Measurements from ENCODE around the gene CDKAL1. TPM values are rescaled to one million over a fixed set of nuclear protein-coding genes. Genes with fewer than 3 reads are reported as not detected.
A peak's percentile ranks its signal among the peaks of the same experiment; 100 is the strongest.
"Not testable (repeated sequence)": the region's sequence is repeated elsewhere in the genome, so short reads cannot be mapped to it uniquely, and the experiment has no call there.

CDKAL1 gene
- total RNA-seq, 1 experiment from 2014 or later: 20.6 TPM

DNA sequence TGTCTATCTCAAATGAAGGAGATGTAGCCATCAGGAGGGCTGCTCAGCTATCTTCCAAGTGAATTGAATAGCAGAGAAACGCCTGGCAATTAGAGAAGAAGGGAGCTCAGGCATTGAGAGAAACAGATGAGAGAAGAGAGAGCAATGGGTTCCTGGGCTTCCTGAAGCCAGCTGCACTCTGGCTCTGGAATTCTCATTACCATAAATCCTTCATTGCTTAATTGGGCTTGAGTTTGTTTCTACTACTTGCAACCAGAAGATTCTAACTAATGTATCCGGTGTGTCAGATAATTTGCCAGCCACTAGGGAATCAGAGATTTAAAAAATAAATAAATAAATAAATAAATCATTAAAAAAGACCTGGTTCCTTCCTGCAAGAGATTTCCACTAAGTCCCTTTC is 25.0 kb upstream of the CDKAL1 start:
- Mint-ChIP-seq H3K9me3 (no peaks in the 10 kb centered on the region), H3K36me3 (no peaks in the 10 kb centered on the region), H3K27me3 (ENCODE audit: low read depth) (no peaks in the 10 kb centered on the region), H3K4me3 (no peak overlapping the region), H3K27ac (no peak overlapping the region), H3K4me1 (peaks cover 23% of the 10 kb centered on the region)
- CTCF ChIA-PET: interaction anchor here (1.0 kb wide), 1 partner anchor 105 kb away, joined by 3 read pairs; no protein-coding TSS in a partner anchor
- ATAC-seq (peak; percentile 32; the same call in 1 of the 2 replicates), DNase-seq (ENCODE audit: low spot score) (no peak)
- POLR2A ChIA-PET: interaction anchor here (0.6 kb wide), 1 partner anchor 1156 kb away, joined by 3 read pairs; no protein-coding TSS in a partner anchor
- TF ChIP-seq MXD4 (CRISPR knock-in tag; IDR thresholded peaks at IDR 0.05; ENCODE audit: borderline replicate concordance): no peak

DNA sequence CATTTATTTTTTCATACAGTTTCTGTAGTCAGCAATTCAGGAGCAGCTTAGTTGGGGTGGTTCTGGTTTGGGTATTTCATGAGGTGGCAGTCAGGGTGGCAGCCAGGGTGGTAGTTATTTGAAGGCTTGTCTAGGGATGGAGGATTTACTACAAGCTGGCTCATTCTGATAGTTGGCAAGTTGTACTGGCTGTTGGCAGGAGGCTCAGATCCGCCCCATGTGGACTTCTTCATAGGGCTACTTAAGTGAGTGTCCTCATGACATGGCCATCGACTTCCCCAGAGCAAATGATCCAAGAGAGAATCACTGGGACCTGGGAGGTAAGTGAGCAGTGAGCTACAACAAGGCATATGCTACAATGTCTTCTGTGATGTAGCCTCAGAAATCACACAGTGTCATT is 22.4 kb upstream of the CDKAL1 start:
- Mint-ChIP-seq H3K4me3 (no peak overlapping the region), H3K4me1 (peaks cover 23% of the 10 kb centered on the region), H3K9me3 (no peaks in the 10 kb centered on the region), H3K36me3 (no peaks in the 10 kb centered on the region), H3K27ac (no peak overlapping the region), H3K27me3 (ENCODE audit: low read depth) (no peaks in the 10 kb centered on the region)
- DNase-seq (ENCODE audit: low spot score): no peak
- no peak for ATAC-seq
- TF ChIP-seq ZNF317 (CRISPR knock-in tag; IDR thresholded peaks at IDR 0.05; ENCODE audit: borderline replicate concordance, low read depth): no peak
- no peak for TF ChIP-seq CREM (CRISPR knock-in tag; IDR thresholded peaks at IDR 0.05)
- TF ChIP-seq, protein P1, sequence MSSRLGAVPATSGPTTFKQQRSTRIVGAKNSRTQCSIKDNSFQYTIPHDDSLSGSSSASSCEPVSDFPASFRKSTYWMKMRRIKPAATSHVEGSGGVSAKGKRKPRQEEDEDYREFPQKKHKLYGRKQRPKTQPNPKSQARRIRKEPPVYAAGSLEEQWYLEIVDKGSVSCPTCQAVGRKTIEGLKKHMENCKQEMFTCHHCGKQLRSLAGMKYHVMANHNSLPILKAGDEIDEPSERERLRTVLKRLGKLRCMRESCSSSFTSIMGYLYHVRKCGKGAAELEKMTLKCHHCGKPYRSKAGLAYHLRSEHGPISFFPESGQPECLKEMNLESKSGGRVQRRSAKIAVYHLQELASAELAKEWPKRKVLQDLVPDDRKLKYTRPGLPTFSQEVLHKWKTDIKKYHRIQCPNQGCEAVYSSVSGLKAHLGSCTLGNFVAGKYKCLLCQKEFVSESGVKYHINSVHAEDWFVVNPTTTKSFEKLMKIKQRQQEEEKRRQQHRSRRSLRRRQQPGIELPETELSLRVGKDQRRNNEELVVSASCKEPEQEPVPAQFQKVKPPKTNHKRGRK (CRISPR knock-in tag; IDR thresholded peaks at IDR 0.05; ENCODE audit: borderline replicate concordance): no peak
- no peak for TF ChIP-seq IRF2 (CRISPR knock-in tag; IDR thresholded peaks at IDR 0.05; ENCODE audit: borderline replicate concordance, low read depth)
- no peak for TF ChIP-seq NR3C1 (CRISPR knock-in tag; conservative IDR thresholded peaks at IDR 0.05; ENCODE audit: low read depth)
- no peak for TF ChIP-seq OVOL2 (CRISPR knock-in tag; IDR thresholded peaks at IDR 0.05; ENCODE audit: borderline replicate concordance)
- TF ChIP-seq GTF2I (CRISPR knock-in tag; conservative IDR thresholded peaks at IDR 0.05): no peak
- TF ChIP-seq, protein P2, sequence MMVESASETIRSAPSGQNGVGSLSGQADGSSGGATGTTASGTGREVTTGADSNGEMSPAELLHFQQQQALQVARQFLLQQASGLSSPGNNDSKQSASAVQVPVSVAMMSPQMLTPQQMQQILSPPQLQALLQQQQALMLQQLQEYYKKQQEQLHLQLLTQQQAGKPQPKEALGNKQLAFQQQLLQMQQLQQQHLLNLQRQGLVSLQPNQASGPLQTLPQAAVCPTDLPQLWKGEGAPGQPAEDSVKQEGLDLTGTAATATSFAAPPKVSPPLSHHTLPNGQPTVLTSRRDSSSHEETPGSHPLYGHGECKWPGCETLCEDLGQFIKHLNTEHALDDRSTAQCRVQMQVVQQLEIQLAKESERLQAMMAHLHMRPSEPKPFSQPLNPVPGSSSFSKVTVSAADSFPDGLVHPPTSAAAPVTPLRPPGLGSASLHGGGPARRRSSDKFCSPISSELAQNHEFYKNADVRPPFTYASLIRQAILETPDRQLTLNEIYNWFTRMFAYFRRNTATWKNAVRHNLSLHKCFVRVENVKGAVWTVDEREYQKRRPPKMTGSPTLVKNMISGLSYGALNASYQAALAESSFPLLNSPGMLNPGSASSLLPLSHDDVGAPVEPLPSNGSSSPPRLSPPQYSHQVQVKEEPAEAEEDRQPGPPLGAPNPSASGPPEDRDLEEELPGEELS (CRISPR knock-in tag; IDR thresholded peaks at IDR 0.05): no peak
- no peak for TF ChIP-seq KAT7 (CRISPR knock-in tag; IDR thresholded peaks at IDR 0.05; ENCODE audit: borderline replicate concordance)
- TF ChIP-seq ZNF138 (CRISPR knock-in tag; conservative IDR thresholded peaks at IDR 0.05): no peak
- no peak for TF ChIP-seq FOXP1 (CRISPR knock-in tag; IDR thresholded peaks at IDR 0.05; ENCODE audit: borderline replicate concordance)
- TF ChIP-seq CREB1 (CRISPR knock-in tag; IDR thresholded peaks at IDR 0.05): no peak
- TF ChIP-seq SMAD4 (CRISPR knock-in tag; IDR thresholded peaks at IDR 0.05): no peak
- TF ChIP-seq ZNF423 (CRISPR knock-in tag; IDR thresholded peaks at IDR 0.05): no peak
- no peak for TF ChIP-seq RELA (CRISPR knock-in tag; IDR thresholded peaks at IDR 0.05; ENCODE audit: borderline replicate concordance)
- TF ChIP-seq MXD4 (CRISPR knock-in tag; IDR thresholded peaks at IDR 0.05; ENCODE audit: borderline replicate concordance): no peak
- no peak for TF ChIP-seq RORB (CRISPR knock-in tag; IDR thresholded peaks at IDR 0.05)
- ChIA-PET POLR2A (no interaction called here), CTCF (no interaction called here)

DNA sequence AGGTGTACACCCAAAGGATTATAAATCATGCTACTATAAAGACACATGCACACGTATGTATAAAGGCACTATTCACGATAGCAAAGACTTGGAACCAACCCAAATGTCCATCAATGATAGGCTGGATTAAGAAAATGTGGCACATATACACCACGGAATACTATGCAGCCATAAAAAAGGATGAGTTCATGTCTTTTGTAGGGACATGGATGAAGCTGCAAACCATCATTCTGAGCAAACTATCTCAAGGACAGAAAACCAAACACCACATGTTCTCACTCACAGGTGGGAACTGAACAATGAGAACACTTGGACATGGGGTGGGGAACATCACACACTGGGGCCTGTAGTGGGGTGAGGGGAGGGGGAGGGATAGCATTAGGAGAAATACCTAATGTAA is 9.0 kb upstream of the CDKAL1 start:
- POLR2A ChIA-PET; ATAC-seq; DNase-seq (ENCODE audit: low spot score); H3K4me3 Mint-ChIP-seq; H3K27me3 Mint-ChIP-seq (ENCODE audit: low read depth); H3K27ac Mint-ChIP-seq; H3K36me3 Mint-ChIP-seq; CTCF ChIA-PET; H3K9me3 Mint-ChIP-seq: not testable (repeated sequence)
- peaks cover 25% of the 10 kb centered on the region for H3K4me1 Mint-ChIP-seq

DNA sequence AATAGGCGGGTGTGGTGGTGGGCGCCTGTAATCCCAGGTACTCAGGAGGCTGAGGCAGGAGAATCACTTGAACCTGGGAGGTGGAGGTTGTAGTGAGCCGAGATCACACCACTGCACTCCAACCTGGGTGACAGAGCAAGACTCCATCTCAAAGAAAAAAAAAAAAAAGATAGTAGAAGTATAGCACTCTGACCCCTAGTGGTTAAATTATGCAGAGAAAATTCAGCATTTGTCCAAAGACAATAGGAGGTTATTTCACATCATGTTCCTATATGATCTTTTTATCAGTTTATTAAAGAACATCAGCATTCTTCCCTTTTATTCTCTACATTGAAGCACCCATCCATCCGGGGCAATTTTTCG is 5.2 kb upstream of the CDKAL1 start:
- H3K27ac Mint-ChIP-seq; POLR2A ChIA-PET; H3K27me3 Mint-ChIP-seq (ENCODE audit: low read depth); DNase-seq (ENCODE audit: low spot score); H3K36me3 Mint-ChIP-seq; CTCF ChIA-PET; H3K9me3 Mint-ChIP-seq; H3K4me3 Mint-ChIP-seq: not testable (repeated sequence)
- peaks cover 19% of the 10 kb centered on the region for H3K4me1 Mint-ChIP-seq
- TF ChIP-seq, protein P3, sequence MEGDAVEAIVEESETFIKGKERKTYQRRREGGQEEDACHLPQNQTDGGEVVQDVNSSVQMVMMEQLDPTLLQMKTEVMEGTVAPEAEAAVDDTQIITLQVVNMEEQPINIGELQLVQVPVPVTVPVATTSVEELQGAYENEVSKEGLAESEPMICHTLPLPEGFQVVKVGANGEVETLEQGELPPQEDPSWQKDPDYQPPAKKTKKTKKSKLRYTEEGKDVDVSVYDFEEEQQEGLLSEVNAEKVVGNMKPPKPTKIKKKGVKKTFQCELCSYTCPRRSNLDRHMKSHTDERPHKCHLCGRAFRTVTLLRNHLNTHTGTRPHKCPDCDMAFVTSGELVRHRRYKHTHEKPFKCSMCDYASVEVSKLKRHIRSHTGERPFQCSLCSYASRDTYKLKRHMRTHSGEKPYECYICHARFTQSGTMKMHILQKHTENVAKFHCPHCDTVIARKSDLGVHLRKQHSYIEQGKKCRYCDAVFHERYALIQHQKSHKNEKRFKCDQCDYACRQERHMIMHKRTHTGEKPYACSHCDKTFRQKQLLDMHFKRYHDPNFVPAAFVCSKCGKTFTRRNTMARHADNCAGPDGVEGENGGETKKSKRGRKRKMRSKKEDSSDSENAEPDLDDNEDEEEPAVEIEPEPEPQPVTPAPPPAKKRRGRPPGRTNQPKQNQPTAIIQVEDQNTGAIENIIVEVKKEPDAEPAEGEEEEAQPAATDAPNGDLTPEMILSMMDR (IDR thresholded peaks at IDR 0.05): peak; percentile 54; the same call in 1 of the 2 replicates
- ATAC-seq: peak; percentile 36
